Loucy (cell line): ENCODE data around the gene SEMA5A.

Experiments
- EZH2phosphoT487 ChIP-seq: fragments of 200-600 bp; IDR thresholded peaks from 2 replicates; pipeline ENCODE4 v1.6.1; 2018; ENCODE audit warnings: antibody characterized with exemption, mild to moderate bottlenecking, moderate library complexity, borderline replicate concordance
- TF ChIP-seq, protein P1 (sequence below): fragments of 200-600 bp; sonication (generic); conservative IDR thresholded peaks from 2 replicates; pipeline ENCODE4 v1.5.1; 2014; ENCODE audit warnings: mild to moderate bottlenecking, antibody characterized with exemption, low read length

DNA sequence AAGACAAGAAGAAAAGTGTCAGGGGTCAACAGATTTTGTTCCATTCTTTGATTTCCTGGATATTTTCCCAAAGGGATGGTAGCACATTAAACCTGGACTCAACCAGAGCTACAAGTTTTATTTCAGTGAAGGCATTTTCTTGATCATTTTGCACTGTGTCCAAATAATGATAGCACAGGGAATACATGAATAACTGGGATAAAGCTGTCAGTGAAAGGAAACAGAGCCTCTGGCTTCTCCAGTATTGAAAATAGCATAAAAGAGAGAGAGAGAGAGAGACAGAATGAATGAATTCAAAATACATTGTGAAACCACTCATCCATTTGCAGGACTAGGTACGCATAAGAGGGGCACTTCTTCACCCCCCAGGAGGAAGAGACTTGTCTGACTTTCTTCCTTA lies 43.0 kb downstream of the SEMA5A start:
- TF ChIP-seq, protein P1, sequence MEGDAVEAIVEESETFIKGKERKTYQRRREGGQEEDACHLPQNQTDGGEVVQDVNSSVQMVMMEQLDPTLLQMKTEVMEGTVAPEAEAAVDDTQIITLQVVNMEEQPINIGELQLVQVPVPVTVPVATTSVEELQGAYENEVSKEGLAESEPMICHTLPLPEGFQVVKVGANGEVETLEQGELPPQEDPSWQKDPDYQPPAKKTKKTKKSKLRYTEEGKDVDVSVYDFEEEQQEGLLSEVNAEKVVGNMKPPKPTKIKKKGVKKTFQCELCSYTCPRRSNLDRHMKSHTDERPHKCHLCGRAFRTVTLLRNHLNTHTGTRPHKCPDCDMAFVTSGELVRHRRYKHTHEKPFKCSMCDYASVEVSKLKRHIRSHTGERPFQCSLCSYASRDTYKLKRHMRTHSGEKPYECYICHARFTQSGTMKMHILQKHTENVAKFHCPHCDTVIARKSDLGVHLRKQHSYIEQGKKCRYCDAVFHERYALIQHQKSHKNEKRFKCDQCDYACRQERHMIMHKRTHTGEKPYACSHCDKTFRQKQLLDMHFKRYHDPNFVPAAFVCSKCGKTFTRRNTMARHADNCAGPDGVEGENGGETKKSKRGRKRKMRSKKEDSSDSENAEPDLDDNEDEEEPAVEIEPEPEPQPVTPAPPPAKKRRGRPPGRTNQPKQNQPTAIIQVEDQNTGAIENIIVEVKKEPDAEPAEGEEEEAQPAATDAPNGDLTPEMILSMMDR, result no peak
- TF ChIP-seq EZH2phosphoT487, result no peak
